ENCODE measurements around the gene P2RY6. TPM values are rescaled to one million over a fixed set of nuclear protein-coding genes. Genes with fewer than 3 reads are reported as not detected.

P2RY6 gene
- total RNA-seq, 1 experiment from 2014 or later: 0.15 TPM

DNA sequence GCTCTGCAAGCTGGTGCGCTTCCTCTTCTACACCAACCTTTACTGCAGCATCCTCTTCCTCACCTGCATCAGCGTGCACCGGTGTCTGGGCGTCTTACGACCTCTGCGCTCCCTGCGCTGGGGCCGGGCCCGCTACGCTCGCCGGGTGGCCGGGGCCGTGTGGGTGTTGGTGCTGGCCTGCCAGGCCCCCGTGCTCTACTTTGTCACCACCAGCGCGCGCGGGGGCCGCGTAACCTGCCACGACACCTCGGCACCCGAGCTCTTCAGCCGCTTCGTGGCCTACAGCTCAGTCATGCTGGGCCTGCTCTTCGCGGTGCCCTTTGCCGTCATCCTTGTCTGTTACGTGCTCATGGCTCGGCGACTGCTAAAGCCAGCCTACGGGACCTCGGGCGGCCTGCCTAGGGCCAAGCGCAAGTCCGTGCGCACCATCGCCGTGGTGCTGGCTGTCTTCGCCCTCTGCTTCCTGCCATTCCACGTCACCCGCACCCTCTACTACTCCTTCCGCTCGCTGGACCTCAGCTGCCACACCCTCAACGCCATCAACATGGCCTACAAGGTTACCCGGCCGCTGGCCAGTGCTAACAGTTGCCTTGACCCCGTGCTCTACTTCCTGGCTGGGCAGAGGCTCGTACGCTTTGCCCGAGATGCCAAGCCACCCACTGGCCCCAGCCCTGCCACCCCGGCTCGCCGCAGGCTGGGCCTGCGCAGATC, 37.5 kb upstream of the P2RY6 start:
- BruUV-seq (replicated peaks): no TSS peak
- Histone ChIP-seq H3K27ac (ENCODE audit: low read depth, low read length) (no peak overlapping the region), H3K9ac (ENCODE audit: low read length) (no peak overlapping the region), H2AFZ (ENCODE audit: low read depth, low read length, poor library complexity, severe bottlenecking) (no peak overlapping the region), H3K9me3 (ENCODE audit: control insufficient read depth in 1 of 2, insufficient read depth in 1 of 2, low read depth in 1 of 2, low read length in 2 of 2) (no peaks in the 10 kb centered on the region), H3K9me2 (ENCODE audit: insufficient read depth) (no peaks in the 10 kb centered on the region), H4K20me1 (ENCODE audit: insufficient read depth) (no peaks in the 10 kb centered on the region), H3K36me3 (ENCODE audit: control insufficient read depth in 1 of 2, insufficient read depth in 2 of 2, low read length in 2 of 2) (no peaks in the 10 kb centered on the region), H3K4me1 (ENCODE audit: control insufficient read depth in 1 of 2, insufficient read depth in 2 of 2, low read length in 2 of 2) (peaks cover 0 to 14% of the 10 kb centered on the region in 2 experiments; a peak in 2 of 4 replicates), H3K79me2 (ENCODE audit: insufficient read depth, low read length) (no peaks in the 10 kb centered on the region), H3K4me3 (replicated peaks in 1 of 2; ENCODE audit: low read depth in 1 of 2, low read length in 2 of 2) (no peak overlapping the region), H3K27me3 (ENCODE audit: insufficient read depth, low read length) (no peaks in the 10 kb centered on the region), H3K4me2 (ENCODE audit: low read length) (no peak overlapping the region)
- DNase-seq (ENCODE audit: low read depth, low spot score) (no peak), ATAC-seq (no peak)
- RAD21 ChIA-PET (ENCODE audit: low non-redundant PET in 1 of 2, low total read pairs in 2 of 2, uncharacterized antibody in 2 of 2, unreplicated experiment in 2 of 2): no interaction called here
- POLR2A ChIA-PET: no interaction called here
- CTCF ChIA-PET: interaction anchor here (2.6 kb wide), 1 partner anchor 49 kb away, joined by 35 read pairs; no protein-coding TSS in a partner anchor
- intact Hi-C loops (cut with micrococcal nuclease): no loop called here
- TF ChIP-seq CBX3 (IDR thresholded peaks at IDR 0.05; ENCODE audit: low read depth): no peak
- no peak for TF ChIP-seq SIN3A (IDR thresholded peaks at IDR 0.05; ENCODE audit: low read depth)
- TF ChIP-seq POLR2A (IDR thresholded peaks at IDR 0.05; ENCODE audit: borderline replicate concordance, extremely low read depth, insufficient read depth, insufficient read length): no peak
- no peak for TF ChIP-seq ZBTB33 (IDR thresholded peaks at IDR 0.05; ENCODE audit: extremely low read depth, insufficient replicate concordance, low read length)
- TF ChIP-seq EZH2 (IDR thresholded peaks at IDR 0.05): no peak
- TF ChIP-seq ZNF274 (IDR thresholded peaks at IDR 0.05; ENCODE audit: low read depth, low read length): no peak
- TF ChIP-seq SRF (IDR thresholded peaks at IDR 0.05; ENCODE audit: low read depth): no peak
- no peak for TF ChIP-seq JUND (IDR thresholded peaks at IDR 0.05)
- TF ChIP-seq ZFX (IDR thresholded peaks at IDR 0.05): no peak
- no peak for TF ChIP-seq YY1 (IDR thresholded peaks at IDR 0.05; ENCODE audit: extremely low read depth, insufficient replicate concordance, low read depth, low read length)
- no peak for TF ChIP-seq EGR1 (IDR thresholded peaks at IDR 0.05; ENCODE audit: low read depth)
- TF ChIP-seq ELF1 (IDR thresholded peaks at IDR 0.05; ENCODE audit: borderline replicate concordance, low read depth): no peak
- TF ChIP-seq CTCF (IDR thresholded peaks at IDR 0.05 in 2 of 3, conservative IDR thresholded peaks at IDR 0.05 in 1 of 3; ENCODE audit: borderline replicate concordance in 1 of 3, insufficient read depth in 1 of 3, low read depth in 2 of 3, low read length in 2 of 3): no peak
- TF ChIP-seq TCF7L2 (IDR thresholded peaks at IDR 0.05; ENCODE audit: borderline replicate concordance, extremely low read depth, insufficient read depth, insufficient read length): no peak
- no peak for TF ChIP-seq EZH2phosphoT487 (IDR thresholded peaks at IDR 0.05; ENCODE audit: borderline replicate concordance)
- TF ChIP-seq MAX (IDR thresholded peaks at IDR 0.05): no peak
- no peak for TF ChIP-seq ATF3 (IDR thresholded peaks at IDR 0.05)
- no peak for TF ChIP-seq CEBPB (IDR thresholded peaks at IDR 0.05; ENCODE audit: low read depth)

All from HCT116 (cell line).